ENCODE data around the gene GOLGA2. TPM values are rescaled to one million over a fixed set of nuclear protein-coding genes. Genes with fewer than 3 reads are reported as not detected.
A peak's percentile ranks its signal among the peaks of the same experiment; 100 is the strongest.

Gene GOLGA2
- total RNA-seq, 1 experiment from 2014 or later = 51.0 TPM

DNA sequence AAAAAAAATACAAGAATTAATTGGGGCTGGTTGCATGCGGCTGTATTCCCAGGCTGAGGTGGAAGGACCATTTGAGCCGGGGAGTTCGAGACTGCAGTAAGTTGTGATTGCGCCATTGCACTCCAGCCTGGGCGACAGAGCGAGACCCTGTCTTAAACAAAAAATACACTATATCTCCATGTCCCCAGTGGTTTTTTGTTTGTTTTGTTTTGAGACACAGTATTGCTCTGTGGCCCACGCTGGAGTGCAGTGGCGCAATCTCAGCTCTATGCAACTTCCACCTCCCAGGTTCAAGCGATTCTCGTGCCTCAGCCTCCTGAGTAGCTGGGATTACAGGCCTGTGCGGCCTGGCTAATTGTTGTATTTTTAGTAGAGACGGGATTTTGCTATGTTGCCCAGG lies 48.0 kb upstream of the GOLGA2 start:
- H3K4me1 ChIP-seq (ENCODE audit: insufficient read depth, low read length) = no peaks in the 10 kb centered on the region
- H3K27ac Mint-ChIP-seq = peak overlapping the region in 2 of 3 experiments; percentile 68 to 87; a peak in 2 of 7 replicates

More for the DNA sequence above, 48.0 kb upstream of the GOLGA2 start:
- H2BK15ac ChIP-seq (ENCODE audit: low read depth, low read length) = no peak overlapping the region
- peak overlapping the region; percentile 47 for H3K4me2 ChIP-seq (ENCODE audit: insufficient read depth, insufficient read length, low read length)
- H4K8ac ChIP-seq (replicated peaks; ENCODE audit: insufficient read length, low read depth, low read length) = no peak overlapping the region
- no peak overlapping the region for H3K18ac ChIP-seq (ENCODE audit: insufficient read length, low read depth, low read length)
- no peak overlapping the region for H3K23ac ChIP-seq (ENCODE audit: insufficient read length, low read depth, low read length)
- no peak overlapping the region for H2BK20ac ChIP-seq (ENCODE audit: low read depth, low read length, poor library complexity, severe bottlenecking)
- no peak overlapping the region for H4K5ac ChIP-seq (ENCODE audit: insufficient read length, low read depth, low read length)
- Mint-ChIP-seq H3K4me1 (peaks cover 6 to 12% of the 10 kb centered on the region in 2 experiments), H3K36me3 (ENCODE audit: insufficient read depth in 1 of 3, low read depth in 3 of 3) (peaks cover 0 to 23% (median 12%) of the 10 kb centered on the region in 3 experiments; a peak in 6 of 7 replicates), H3K9me3 (no peaks in the 10 kb centered on the region; a peak in 1 of 5 replicates), H3K4me3 (peak overlapping the region; percentile 98 to 99), H3K27me3 (ENCODE audit: low read depth) (no peaks in the 10 kb centered on the region)
- no peak overlapping the region for H3K9ac ChIP-seq (ENCODE audit: extremely low read depth, insufficient read length, low read length)
- no peak for DNase-seq
- no peak overlapping the region for H2AFZ ChIP-seq (ENCODE audit: low read length)
- TF ChIP-seq, protein P1, sequence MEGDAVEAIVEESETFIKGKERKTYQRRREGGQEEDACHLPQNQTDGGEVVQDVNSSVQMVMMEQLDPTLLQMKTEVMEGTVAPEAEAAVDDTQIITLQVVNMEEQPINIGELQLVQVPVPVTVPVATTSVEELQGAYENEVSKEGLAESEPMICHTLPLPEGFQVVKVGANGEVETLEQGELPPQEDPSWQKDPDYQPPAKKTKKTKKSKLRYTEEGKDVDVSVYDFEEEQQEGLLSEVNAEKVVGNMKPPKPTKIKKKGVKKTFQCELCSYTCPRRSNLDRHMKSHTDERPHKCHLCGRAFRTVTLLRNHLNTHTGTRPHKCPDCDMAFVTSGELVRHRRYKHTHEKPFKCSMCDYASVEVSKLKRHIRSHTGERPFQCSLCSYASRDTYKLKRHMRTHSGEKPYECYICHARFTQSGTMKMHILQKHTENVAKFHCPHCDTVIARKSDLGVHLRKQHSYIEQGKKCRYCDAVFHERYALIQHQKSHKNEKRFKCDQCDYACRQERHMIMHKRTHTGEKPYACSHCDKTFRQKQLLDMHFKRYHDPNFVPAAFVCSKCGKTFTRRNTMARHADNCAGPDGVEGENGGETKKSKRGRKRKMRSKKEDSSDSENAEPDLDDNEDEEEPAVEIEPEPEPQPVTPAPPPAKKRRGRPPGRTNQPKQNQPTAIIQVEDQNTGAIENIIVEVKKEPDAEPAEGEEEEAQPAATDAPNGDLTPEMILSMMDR (conservative IDR thresholded peaks at IDR 0.05) = no peak
- no peak overlapping the region for H2BK12ac ChIP-seq (ENCODE audit: insufficient read length, low read depth, low read length)
- peaks cover 2% of the 10 kb centered on the region; the same call in 1 of the 2 replicates for H3K79me2 ChIP-seq (ENCODE audit: insufficient read depth, low read length)
- no peak overlapping the region for H3K14ac ChIP-seq (ENCODE audit: insufficient read depth, low read length)
- no peaks in the 10 kb centered on the region for H4K20me1 ChIP-seq (ENCODE audit: control insufficient read depth, insufficient read depth, insufficient read length)
- no peak overlapping the region for H2BK5ac ChIP-seq (ENCODE audit: insufficient read length, low read length)
- H3K27ac ChIP-seq (ENCODE audit: insufficient read length, low read depth, low read length) = no peak overlapping the region
- no peak overlapping the region for H4K91ac ChIP-seq (ENCODE audit: insufficient read length, low read depth, low read length)
- peaks cover 7% of the 10 kb centered on the region for H3K23me2 ChIP-seq (ENCODE audit: insufficient read length, low read depth, low read length, poor library complexity, severe bottlenecking)
- no peaks in the 10 kb centered on the region for H3K27me3 ChIP-seq (ENCODE audit: insufficient read depth, low read length)
- H3K79me1 ChIP-seq (ENCODE audit: insufficient read depth, low read depth, low read length, poor library complexity, severe bottlenecking) = peaks cover 3% of the 10 kb centered on the region
- H2BK120ac ChIP-seq (ENCODE audit: low read depth, low read length, poor library complexity, severe bottlenecking) = no peak overlapping the region
- WGBS (ENCODE audit: extremely low coverage, insufficient read length, low lambda C conversion rate) = no CpG with 5 or more reads among the region's 12 CpGs
- H3K4ac ChIP-seq (ENCODE audit: low read depth, low read length) = no peak overlapping the region
- H3K9me3 ChIP-seq (ENCODE audit: control insufficient read depth, low read depth, low read length) = no peaks in the 10 kb centered on the region
- H3K56ac ChIP-seq (ENCODE audit: insufficient read length, low read depth, low read length) = no peak overlapping the region
- H2AK5ac ChIP-seq (ENCODE audit: insufficient read length, low read length) = no peak overlapping the region
- no peak overlapping the region for H3T11ph ChIP-seq (ENCODE audit: low read length)
